GM12873 (cell line): ENCODE measurements around the gene NOS3.

Source experiments
- TF ChIP-seq, protein P1 (sequence below): IDR thresholded peaks from 2 replicates; pipeline ENCODE4 v1.5.1; 2012; ENCODE audit warnings: low read depth, mild to moderate bottlenecking, moderate library complexity, low read length, control low read depth; ENCODE audit not compliant: insufficient read depth; ENCODE audit errors: missing control alignments

Gene NOS3

DNA sequence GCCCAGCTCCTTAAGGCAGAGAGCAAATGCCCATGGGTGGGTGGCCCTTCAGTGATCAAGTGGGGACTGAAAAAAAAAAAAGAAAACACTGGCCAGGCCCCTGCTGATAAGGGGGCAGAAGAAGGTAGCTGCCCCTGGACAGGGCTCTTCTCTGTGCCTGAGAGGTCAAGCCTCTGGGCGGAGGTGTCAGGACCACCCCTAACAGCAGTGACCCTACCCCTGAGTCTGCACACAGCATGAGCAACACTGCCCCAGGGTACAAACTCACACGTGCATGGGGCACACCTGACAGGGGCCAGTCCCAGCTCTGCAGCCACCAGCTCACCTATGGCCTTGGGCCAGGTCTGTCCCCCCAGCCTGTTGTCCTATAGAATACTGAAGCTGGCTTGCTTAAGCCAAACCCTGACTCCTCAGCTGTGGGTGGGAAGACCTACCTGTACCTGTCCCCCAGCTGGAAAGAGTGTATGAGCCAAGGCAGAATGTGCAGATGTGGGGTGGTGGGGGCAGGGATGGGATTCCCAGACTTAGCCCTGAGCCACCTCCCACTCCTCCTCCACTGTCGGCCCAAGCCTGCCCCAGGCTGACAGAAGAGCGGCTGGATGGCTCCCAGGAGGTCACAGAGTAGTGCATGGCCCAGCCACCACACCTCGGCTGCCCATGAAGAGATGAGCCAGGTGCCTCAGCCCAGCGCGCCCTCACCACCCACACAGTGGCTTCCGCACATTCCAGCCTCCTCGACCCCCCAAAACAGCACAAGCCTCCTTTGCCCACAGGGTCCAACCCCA is 36.4 kb upstream of the NOS3 start:
- TF ChIP-seq, protein P1, sequence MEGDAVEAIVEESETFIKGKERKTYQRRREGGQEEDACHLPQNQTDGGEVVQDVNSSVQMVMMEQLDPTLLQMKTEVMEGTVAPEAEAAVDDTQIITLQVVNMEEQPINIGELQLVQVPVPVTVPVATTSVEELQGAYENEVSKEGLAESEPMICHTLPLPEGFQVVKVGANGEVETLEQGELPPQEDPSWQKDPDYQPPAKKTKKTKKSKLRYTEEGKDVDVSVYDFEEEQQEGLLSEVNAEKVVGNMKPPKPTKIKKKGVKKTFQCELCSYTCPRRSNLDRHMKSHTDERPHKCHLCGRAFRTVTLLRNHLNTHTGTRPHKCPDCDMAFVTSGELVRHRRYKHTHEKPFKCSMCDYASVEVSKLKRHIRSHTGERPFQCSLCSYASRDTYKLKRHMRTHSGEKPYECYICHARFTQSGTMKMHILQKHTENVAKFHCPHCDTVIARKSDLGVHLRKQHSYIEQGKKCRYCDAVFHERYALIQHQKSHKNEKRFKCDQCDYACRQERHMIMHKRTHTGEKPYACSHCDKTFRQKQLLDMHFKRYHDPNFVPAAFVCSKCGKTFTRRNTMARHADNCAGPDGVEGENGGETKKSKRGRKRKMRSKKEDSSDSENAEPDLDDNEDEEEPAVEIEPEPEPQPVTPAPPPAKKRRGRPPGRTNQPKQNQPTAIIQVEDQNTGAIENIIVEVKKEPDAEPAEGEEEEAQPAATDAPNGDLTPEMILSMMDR, result no peak

GRCh38 chr7:150954986-150955518 is 35.8 kb upstream of the NOS3 start:
- TF ChIP-seq, protein P1, result no peak

- TF ChIP-seq, protein P1, result no peak
Observed at GRCh38 chr7:150955519-150956394, 35.1 kb upstream of the NOS3 start.

DNA sequence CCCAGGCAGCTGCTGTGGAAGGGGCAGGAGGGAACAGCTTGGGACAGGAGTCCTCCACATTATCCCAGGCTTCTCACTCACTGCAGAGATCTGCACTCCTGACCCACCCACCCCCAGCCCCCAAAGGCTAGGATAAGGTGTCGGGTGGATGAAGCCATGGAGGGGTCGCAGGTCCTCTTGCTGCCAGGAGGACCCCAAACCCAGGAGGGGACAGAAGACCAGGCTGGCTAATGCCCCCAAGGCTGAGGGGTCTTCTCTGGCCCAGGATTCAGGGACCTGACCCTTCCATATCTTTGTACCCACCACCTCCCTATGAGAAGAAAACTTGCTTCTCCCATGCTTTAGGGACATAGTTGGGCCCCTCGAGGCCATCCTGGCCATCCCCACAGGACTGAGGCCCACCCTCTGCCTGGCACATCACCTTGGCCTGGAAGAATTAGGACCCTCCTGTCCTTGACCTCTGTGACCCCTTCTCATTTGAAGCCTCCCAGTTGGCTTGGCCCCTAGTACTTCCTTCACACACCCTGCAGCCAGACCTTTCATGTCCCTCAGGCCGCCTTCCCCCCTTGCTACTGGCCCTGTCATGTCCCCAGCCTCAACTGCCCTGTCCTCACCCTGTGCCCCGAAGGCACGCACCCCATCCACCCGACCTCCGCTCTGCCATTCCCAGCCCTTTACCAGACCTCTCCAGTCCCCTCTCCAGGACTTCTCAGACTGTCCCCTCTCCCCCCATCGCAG is 34.3 kb upstream of the NOS3 start:
- TF ChIP-seq, protein P1, result no peak

DNA sequence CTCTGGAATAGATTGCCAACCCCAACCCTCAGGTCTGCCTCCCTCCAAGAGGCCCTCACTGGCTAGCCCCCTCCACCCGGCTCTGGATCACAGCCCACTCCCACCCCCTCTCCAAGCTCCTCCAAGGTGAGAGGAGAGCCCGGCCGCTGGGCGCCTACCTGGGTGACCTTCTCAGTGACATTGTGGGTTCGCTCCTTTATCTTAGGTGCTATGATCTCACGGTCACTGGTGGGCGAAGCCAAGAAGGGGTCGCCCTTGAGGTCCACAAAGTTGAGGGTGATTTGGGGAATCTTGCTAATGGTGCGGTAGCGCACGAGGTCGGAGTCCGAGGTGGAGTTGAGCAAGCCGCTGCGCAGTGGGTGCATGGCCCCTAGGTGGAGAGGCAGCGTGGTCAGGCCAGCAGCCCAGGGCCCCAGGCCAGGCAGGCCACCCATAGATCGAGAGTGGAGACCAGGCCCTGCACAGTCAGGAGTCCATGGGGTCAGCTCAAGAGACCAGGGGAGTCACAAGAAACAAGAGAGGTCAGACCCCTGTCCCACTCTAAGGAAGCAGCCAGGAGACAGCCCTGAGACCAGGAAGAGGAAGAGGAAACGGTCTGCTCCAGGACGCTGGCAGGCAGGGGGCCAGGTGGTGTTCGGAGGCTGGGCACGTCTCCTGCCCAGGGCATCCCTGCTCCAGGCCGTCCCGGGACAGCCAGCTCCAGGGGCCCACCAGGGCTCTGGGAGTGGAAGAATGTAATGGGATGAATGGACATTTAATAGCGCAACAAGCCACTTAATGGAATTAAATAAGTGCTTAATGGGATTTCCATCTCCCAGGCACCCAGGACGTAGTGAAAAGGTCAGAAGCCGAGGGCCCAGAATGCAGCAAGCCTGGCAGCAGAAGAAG is 33.4 kb upstream of the NOS3 start:
- TF ChIP-seq, protein P1, result no peak

GRCh38 chr7:150958062-150958552 is 32.7 kb upstream of the NOS3 start:
- TF ChIP-seq, protein P1, result no peak
